HG03196 (cell line): ENCODE results near the gene PPM1G.
"Not testable (repeated sequence)": the region's sequence is repeated elsewhere in the genome, so short reads cannot be mapped to it uniquely, and the experiment has no call there.

Source experiments
- ATAC-seq: cut with Tn5 transposase; IDR thresholded peaks from one replicate; pipeline ENCODE4 v1.9.1; 2021; ENCODE audit not compliant: unreplicated experiment

PPM1G gene

DNA sequence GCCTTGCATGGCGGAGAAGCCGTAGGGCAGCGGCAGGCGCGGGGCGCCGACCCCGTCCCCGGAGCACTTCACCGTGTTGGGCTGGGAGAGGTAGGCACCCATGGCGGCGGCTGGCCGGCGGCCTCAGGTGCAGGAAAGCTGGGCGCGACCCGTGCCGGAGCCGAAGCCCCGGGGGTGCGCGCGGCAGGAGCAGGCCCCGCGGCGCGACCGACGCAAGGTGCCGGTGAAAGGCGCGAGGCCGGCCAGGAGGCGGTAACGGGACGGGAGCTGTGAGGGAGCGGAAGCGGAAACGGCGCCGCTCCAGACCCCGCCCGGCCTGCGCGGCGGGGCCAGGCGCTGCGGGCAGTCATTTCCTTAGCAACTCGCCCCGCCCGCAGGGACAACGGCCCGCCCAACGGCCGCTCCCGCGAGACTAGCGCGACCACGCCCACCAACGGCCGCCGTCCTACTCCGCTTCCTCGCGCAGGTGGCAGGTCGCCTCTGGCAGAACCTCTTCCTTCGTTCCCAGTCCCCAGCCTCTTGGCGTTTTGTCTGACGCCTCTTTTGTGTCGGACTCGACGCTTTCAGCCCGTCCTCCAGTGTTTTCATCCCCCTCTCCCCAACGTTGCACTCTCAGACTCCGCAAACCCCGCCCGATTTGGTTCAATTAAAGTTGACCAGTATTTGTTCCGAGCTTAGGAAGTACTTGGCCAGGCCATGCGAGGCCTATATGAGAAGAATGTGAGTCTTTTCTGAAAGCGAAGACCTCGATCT lies at the start of gene PPM1G:
TSS of gene PPM1G (minus strand) at position 271 of the 753 bp plus-strand sequence. CDS start at position 102, 169 bp downstream.
- ATAC-seq, result peak; percentile 93

- no peak for ATAC-seq
These were observed 44.6 kb upstream of the PPM1G start for GRCh38 chr2:27453968-27454367.

DNA sequence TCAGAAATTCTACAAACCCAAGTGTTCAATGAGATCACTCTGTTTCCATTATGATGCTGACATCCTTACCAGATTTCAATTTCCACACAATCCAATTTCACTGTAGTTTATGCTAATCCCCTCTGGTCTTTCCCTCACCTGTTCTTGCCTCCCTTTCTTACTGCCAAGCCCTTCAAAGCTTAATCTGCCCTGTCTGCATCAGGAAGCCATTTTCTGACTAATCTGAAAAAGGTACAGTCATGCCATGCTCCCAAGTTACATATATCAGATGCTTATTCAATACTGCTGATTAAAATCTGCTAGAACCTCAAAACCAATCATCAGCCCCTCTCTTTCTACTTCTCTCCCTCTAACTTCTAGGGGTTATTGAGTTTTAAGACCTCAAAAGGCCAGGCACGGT lies 41.7 kb upstream of the PPM1G start:
- ATAC-seq, result no peak

DNA sequence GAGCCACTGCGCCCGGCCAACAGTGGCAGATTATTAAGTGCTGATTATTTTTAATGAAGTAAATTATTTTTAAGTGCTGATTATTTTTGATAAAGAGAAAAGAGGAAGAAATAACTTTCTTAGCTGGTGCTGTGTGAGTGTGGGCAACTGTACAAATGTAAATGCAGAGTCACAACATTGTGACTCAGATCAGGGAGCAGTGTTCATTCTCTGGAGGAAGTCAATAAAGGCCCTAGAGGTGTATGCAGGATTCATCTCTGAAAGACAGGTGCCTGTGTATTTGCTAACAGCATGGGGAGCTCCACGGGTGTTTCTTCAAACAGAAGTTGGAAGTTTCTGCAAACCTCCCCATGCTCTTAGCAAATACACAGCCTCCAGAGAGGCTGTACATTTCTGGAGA lies 39.0 kb upstream of the PPM1G start:
- no peak for ATAC-seq

GRCh38 chr2:27446057-27446456 lies 36.7 kb upstream of the PPM1G start:
- no peak for ATAC-seq

DNA sequence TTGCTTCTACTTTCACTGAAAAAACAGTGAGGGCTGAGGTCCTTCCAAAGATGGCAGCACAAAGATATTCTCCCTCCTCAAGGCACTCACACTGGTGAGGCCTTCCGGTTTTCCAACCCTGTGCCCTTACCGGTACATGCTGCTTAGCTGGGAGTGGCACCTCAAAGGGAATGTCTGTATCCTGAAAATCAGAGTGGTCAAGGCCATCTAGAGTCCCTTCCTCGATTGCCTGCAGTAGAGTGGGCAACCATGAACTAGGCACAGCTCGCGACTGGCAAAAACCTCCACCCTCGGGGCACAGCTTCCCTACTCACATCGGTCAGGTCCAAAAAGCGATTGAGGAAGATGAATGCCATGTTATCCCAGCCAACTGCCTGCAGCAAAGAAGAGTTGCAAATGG lies 36.2 kb upstream of the PPM1G start:
- ATAC-seq, result no peak

DNA sequence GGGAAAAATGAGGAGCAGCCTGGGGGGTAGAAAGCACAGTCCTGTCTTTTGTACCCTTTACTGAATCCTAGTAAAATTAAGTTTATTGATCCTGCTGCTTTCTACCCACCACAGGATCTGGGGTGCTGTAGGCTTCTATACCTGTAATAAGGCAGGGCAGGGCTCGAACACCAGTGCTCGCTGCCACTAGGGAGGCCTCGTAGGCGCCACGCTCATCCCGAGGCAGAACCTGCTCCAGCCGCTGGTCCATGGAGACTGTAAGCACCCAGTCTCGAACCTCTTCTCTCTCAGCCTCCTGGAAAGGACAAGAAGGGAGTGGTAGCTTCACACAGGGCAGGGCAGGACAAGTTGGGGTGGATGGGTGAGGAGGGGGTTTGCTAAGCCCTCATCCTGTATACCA lies 35.8 kb upstream of the PPM1G start:
- no peak for ATAC-seq

GRCh38 chr2:27442920-27443282 lies 33.5 kb upstream of the PPM1G start:
- no peak for ATAC-seq

GRCh38 chr2:27441958-27442919 lies 32.8 kb upstream of the PPM1G start, which contains the start of gene KRTCAP3:
Gene KRTCAP3, plus strand, starts transcription at chr2:27442381. Its CDS starts 32 bp downstream, at chr2:27442413.
- no peak for ATAC-seq

DNA sequence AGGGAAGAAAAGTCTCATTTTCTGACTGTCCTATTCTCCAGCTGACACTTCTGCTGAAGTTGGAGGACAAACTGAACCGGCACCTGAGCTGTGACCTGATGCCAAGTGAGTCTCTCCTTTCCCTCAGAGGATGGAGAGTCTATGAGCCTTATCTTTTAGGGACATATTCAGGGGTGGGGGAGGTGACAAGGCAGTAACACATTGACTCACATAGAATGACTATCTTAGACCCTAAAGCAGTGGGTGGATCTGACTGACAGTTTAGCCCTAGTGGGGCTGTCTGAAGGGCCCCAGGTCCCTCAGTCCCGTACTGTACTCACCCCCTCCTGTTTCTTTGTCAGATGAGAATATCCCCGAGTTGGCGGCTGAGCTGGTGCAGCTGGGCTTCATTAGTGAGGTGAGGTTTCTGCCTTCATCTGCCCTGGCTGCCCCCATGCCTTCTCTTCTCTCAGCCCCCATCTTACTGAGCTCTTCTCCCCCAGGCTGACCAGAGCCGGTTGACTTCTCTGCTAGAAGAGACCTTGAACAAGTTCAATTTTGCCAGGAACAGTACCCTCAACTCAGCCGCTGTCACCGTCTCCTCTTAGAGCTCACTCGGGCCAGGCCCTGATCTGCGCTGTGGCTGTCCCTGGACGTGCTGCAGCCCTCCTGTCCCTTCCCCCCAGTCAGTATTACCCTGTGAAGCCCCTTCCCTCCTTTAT lies 32.0 kb upstream of the PPM1G start:
- ATAC-seq, result no peak

DNA sequence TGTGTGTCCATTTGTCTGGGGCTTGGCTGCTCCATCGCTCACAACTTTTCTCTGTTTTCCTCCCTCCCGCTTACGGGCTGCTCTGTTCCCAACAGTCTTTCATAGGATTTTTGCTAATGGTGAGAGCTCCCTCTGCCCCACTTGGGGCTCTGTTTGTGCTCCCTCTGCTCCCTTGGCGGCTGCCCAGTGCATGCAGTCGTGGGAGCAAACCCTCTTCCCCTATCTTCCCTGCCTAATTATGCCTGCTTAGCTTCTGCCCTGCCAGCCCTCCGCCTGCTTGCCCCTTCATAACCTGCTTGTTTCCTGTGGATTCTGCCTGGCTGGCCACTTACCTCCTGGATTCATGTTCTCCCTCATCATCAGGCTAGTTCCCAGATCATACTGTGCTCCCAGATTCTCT lies 26.2 kb upstream of the PPM1G start:
- no peak for ATAC-seq

DNA sequence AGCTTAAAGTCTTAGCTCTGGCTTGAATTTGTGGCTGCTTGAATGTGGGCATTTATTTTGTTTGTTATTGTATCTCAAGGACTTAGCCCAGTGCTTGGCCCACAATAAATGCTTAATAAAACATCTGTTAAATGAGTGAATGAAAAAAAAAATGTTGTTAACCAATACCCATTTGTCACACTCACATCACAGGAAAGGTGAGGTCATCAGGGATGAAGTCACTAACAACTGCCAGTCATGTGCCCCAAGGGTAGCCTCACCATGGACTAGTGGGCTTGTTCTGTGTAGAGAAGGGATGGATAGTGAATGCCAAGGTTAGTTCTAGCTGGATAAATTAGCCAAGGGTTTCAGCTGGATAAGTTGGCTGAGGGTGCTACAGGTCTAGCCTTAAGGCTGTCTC lies 22.0 kb upstream of the PPM1G start:
- no peak for ATAC-seq

DNA sequence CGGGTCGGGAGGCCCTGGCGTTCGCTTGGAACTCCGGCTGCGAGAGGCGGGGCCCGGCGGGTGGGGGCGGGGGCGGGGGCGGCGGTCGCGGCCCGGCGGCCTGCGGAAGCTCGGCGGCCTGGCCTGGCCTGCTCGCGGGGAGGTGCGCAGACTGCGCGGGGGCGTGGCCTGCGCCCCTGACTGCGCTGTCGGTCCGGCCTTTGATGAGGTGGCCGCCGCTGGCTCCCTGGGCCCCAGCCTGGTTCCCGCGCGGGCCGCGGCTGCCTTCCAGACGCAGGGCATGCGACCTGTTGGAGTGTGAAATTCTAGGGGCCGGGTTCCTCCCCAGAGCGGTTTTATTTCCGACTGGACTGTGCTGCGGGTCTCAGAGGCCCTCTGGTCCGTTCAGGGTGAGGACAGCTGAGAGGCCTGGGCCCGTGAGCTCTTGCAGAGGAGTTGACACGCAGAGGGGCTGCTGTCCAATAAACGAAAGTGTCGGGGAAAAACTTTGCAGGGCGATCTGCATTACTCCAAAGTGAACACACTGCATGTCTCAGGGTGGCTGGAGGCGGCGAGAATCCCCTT lies 19.7 kb upstream of the PPM1G start:
- peak; percentile 68 for ATAC-seq

DNA sequence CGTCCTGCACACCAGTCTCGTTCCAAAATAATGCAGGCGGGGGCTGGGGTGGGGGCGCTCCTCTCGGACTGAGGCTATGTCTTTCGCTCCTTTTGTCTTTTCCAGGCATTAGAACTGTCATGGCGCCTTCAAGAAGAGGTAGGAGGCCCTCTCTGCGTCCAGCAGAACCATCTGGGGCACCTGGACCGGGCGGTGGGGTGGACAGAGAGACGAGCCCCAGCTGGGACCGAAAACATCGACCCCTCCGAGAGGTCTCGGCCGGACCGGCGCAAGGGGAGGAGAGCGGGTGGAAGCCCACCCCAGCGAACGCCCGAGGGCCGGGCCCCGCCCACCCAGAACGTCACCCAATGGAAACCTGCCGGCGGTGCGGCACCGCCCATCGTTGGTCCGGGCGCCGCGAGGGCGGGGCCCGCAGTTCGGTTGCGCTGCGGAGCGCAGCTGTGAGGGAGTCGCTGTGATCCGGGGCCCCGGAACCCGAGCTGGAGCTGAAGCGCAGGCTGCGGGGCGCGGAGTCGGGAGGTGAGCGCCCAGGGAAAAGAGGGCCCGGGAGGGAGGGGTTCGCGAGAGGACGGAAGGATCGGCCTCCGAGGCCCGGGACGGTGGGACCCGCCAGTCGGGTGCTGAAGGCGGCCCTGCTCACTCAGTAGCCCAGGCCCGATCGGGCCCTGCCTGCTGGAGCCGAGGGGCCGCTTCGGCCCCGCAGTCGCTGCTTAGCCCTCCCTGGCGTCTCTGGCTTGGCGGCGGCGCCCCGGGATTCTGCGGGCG lies 19.0 kb upstream of the PPM1G start, which contains the start of gene NRBP1:
TSS of gene NRBP1 (plus strand) at position 419 of the 765 bp plus-strand sequence. CDS start 4,643 bp downstream, outside the sequence.
- ATAC-seq, result peak; percentile 87

- ATAC-seq, result no peak
These were observed 18.4 kb upstream of the PPM1G start for GRCh38 chr2:27427863-27428212.

DNA sequence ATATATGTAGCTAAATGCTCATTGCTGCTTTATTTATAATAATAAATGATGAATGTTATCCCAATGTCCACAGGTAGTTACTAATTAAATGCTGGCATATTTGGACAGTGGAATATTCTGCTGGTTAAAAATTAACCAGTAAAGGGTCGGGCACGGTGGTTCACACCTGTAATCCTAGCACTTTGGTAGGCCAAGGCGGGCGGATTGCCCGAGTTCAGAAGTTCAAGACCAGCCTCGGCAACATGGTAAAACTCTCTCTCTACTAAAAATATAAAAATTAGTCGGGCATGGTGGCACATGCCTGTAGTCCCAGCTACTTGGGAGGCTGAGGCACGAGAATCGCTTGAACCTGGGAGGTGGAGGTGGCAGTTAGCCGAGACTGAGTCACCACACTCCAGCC lies 15.6 kb upstream of the PPM1G start:
- ATAC-seq, result not testable (repeated sequence)

DNA sequence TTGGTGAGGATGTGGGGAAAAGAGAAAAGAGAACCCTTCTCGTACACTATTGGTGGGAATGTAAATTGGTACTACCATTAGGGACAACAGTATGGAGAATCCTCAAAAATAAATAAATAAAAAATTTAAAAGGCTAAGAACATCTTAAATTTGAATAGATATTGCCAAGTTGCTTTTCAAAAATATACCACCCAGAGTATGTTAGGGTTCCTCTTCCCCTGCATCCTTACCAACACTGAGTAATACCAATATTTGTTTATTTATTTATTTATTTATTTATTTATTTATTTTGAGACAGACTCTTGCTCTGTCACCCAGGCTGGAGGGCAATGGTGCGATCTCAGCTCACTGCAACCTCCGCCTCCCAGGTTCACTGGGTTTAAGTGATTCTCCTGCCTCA lies 13.6 kb upstream of the PPM1G start:
- ATAC-seq, result no peak

DNA sequence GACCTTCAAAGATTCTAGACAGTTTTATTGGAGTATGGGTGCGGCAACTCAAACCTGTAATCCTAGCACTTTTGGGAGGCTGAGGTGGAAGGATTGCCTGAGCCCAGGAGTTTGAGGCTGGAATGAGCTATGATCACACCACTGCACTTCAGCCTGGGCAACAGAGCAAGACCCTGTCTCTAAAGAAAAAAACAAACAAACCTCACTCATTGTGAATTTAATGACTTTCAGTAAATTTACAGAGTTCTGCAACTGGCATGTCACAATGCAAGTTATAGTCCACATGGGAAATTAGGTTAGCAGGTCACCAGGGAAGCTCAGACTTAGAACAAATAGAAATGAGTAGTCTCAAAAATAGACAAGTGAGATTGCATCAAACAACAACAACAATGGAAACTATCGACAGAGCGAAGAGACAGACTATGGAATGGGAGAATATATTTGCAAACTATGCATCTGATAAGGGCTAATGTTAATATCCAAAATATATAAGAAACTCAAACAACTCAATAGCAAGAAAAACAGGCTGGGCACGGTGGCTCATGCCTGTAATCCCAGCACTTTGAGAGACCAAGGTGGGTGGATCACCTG lies 12.4 kb upstream of the PPM1G start:
- no peak for ATAC-seq

DNA sequence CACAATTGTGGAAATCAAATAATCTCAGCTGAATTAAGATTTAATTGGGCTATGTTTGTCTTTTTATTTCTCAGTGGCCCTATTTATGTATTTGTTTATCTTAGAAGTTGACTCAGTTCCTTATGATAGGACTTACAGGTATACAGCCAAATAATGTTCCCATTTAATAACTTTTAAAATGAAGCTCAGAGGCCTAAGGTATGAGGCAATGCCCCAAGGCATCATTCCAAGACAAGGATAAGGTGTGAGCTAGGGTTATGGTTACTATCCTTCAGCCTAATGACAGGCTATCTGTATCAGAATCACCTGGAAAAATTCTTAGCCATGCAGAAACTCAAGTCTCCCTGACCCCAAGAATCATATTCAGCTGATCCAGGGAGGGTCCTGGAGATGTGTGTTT lies 11.6 kb upstream of the PPM1G start:
- ATAC-seq, result no peak

GRCh38 chr2:27416151-27416550 lies 6.8 kb upstream of the PPM1G start:
- ATAC-seq, result no peak
